Measurements from ENCODE around the gene BAZ2A.
"Not testable (repeated sequence)": the region's sequence is repeated elsewhere in the genome, so short reads cannot be mapped to it uniquely, and the experiment has no call there.

Gene BAZ2A

DNA sequence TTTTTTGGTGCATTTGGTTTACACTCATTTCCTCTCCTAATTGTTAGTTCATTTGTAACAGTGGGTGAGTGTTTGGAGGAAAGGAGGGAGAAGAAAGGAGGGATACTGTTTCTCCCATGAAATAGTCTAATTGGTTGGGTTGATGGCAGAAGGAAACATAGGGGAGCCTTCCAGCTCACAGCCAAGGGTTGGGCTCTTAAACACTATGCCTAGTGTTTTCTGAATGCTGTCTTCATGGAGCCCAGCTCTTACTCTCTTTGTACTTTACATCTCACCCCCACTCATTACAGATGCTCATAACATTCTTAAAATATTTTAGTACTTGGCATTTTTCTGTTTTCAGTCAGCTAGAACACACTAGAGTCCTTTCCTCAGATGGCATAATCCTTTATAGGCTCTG lies 38.2 kb downstream of the BAZ2A start:
- no peak for DNase-seq

GRCh38 chr12:56591126-56591525 lies 39.0 kb downstream of the BAZ2A start:
- peak; percentile 88 for DNase-seq

DNA sequence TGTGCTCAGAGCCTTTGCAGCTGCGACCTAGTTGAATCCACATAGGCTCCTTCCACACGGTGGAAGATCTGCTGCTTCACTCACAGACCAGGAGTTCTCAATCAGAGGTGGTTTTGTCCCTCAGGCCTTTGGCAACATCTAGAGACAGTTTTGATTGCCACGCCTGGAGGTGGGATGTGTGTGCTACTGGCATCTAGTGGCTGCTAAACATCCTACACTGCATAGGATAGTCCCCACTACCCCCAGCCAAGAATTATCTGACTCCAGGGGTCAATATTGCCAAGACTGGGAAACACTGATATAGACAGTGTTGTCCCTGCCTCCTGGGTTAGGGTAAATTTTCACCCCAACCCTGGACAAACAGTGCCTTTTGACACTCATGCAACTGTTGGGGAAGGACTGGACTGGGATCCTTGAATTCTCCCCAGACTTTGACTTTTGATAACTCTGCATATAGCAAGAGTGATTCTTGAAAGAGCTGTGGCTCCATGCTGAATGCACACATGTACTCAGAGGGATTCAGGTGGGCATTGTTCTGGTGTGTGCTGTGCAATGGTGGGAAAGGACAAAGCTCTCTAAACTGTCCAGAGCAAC lies 39.8 kb downstream of the BAZ2A start:
- DNase-seq: no peak

- no peak for DNase-seq
Observed at GRCh38 chr12:56589783-56590182, 40.3 kb downstream of the BAZ2A start.

DNA sequence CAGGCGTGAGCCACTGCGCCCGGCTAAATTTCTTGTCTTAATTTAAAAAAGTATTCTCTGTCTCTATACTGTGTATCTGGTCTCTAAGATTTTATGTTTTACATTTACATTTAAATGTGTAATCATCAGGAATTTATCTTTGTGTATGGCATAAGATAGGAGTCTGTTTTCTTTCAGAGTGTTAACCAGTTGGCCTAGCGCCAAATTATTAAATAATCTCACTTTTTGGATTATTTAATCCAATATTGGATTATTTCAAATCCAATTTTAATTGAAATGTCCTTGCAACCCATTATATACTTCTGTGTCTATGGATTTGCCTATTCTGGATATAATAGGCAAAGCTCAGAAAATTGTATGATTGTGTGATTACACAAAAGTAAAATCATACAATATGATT lies 45.0 kb downstream of the BAZ2A start:
- no peak for DNase-seq

GRCh38 chr12:56581418-56582145 lies 48.5 kb downstream of the BAZ2A start:
- no peak for DNase-seq

- no peak for DNase-seq
Observed at GRCh38 chr12:56578983-56579546, 51.1 kb downstream of the BAZ2A start.

- not testable (repeated sequence) for DNase-seq
Observed at GRCh38 chr12:56577248-56577647, 52.9 kb downstream of the BAZ2A start.

- no peak for DNase-seq
Observed at GRCh38 chr12:56574210-56574609, 55.9 kb downstream of the BAZ2A start.

- DNase-seq: no peak
Observed at GRCh38 chr12:56572288-56572687, 57.8 kb downstream of the BAZ2A start.

DNA sequence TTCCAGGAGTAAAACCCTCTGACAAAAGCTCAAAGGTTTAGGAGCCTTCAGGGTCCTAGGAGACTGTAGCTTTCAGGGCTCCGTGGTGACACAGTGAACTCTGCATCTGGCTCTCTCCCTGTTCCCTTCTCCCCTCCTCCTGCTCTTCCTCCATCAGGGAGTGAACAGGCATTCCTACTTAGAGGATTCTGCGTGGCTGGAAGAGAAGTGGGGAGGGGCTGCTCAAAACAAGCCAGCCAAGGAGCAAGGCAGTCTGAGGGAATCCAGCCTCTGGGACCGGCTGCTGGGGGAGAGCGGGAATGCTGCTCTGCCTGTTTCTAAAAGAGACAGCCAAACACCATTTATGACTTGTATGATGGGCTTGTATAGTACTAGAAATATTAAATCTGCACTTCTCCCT lies 59.0 kb downstream of the BAZ2A start:
- no peak for DNase-seq

- no peak for DNase-seq
Observed at GRCh38 chr12:56568146-56568545, 62.0 kb downstream of the BAZ2A start.

GRCh38 chr12:56565510-56566101 lies 64.5 kb downstream of the BAZ2A start:
- DNase-seq: peak; percentile 37

DNA sequence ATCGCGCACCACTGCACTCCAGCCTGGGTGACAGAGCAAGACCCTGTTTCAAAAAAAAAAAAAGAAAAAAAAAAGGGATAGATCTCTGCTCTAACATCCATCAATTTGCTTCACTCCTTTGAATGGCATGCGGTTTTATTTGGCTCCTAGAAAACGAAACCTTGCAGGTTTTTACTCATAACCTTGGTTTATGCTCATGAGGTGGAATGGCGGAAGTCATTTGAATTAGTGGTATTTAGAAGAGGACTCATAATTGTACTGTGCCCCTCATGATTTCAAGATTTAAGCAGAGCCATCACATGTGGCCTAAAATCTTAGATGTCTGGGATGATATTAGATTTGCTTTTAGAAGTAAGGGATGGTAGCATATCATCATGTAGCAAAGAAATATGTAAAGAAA lies 79.1 kb downstream of the BAZ2A start:
- no peak for DNase-seq

DNA sequence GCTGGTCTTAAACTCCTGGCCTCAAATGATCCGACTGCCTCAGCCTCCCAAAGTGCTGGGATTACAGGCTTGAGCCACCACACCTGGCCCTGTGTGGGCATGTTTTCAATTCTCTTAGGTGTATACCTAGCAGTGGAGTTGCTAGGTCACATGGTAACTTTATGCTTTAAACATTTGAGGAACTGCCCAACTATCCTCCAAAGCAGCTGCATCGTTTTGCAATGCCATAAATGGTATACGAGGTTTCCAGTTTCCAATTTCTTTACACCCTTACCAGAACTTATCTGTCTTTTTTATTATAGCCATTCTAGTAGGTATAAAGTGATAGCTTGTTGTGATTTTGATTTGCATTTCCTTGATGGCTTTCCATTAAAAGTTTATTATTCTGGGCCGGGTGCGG lies 83.4 kb downstream of the BAZ2A start:
- DNase-seq: no peak

All from NCI-H510A (cell line).